Panc1 (cell line): ENCODE results near the gene HOXA11. TPM values are rescaled to one million over a fixed set of nuclear protein-coding genes. Genes with fewer than 3 reads are reported as not detected.

Experiments
- ATAC-seq: fragments of 200-7000 bp; cut with Tn5 transposase; 2 replicates; pipeline ENCODE4 v1.9.1; 2020; ENCODE audit warnings: mild to moderate bottlenecking, moderate library complexity
- Bru-seq: library from RNA; stranded (reverse); fragments of 400-500 nt; gene quantifications from one replicate; lab custom pipeline; 2021; lab: Mats Ljungman, UMichigan
- BruChase-seq, 2 experiments: library from RNA; stranded (reverse); fragments of 400-500 nt; gene quantifications; one replicate each; lab custom pipeline; 2021; lab: Mats Ljungman, UMichigan
- BruUV-seq: library from RNA; stranded (reverse); fragments of 400-500 nt; replicated peaks from 2 replicates; lab custom pipeline; 2021; lab: Mats Ljungman, UMichigan
- CTCF ChIA-PET: fragments of 300-600 bp; sonication (Branson Sonifier 250); formaldehyde crosslinking; loops from one replicate; lab custom pipeline; 2022; ENCODE audit warnings: antibody characterized with exemption; lab: Charles Lee
- POLR2A ChIA-PET: fragments of 300-600 bp; sonication (Branson Sonifier 250); formaldehyde crosslinking; loops from one replicate; lab custom pipeline; 2022; ENCODE audit warnings: antibody characterized with exemption; lab: Charles Lee
- DNase-seq: peaks from one replicate; pipeline ENCODE4 v3.0.0-alpha.2; 2010; ENCODE audit warnings: low read depth, low spot score
- H3K27ac ChIP-seq: 2 replicates; pipeline ENCODE4 v1.5.1; 2011; ENCODE audit warnings: mild to moderate bottlenecking, low read length, inconsistent platforms
- H3K27me3 ChIP-seq: fragments of 200-500 bp; sonication (Bioruptor generic); 2 replicates; pipeline ENCODE4 v1.6.0; 2014; ENCODE audit warnings: low read length, inconsistent platforms; ENCODE audit not compliant: control insufficient read depth, insufficient read depth
- H3K36me3 ChIP-seq: fragments of 200-500 bp; sonication (Bioruptor generic); 2 replicates; pipeline ENCODE4 v1.5.1; 2014; ENCODE audit warnings: inconsistent platforms, mild to moderate bottlenecking, low read length, moderate library complexity; ENCODE audit not compliant: control insufficient read depth, insufficient read depth
- H3K4me1 ChIP-seq: 2 replicates; pipeline ENCODE4 v1.5.1; 2011; ENCODE audit warnings: inconsistent platforms, mild to moderate bottlenecking, low read length, moderate library complexity; ENCODE audit not compliant: control insufficient read depth, insufficient read depth
- H3K4me3 ChIP-seq, 2 experiments: 2 replicates each; pipeline ENCODE4 v1.5.1; 2011 to 2012; ENCODE audit warnings: low read depth in 2 of 2, low read length in 2 of 2, mild to moderate bottlenecking in 2 of 2, inconsistent platforms in 1 of 2, moderate library complexity in 1 of 2
- H3K9me3 ChIP-seq: fragments of 200-500 bp; sonication (Bioruptor generic); 2 replicates; pipeline ENCODE4 v1.5.1; 2014; ENCODE audit warnings: low read depth, mild to moderate bottlenecking, inconsistent platforms, low read length, moderate library complexity; ENCODE audit not compliant: control insufficient read depth, insufficient read depth
- CTCF ChIP-seq: fragments of 450-650 bp; IDR thresholded peaks from 2 replicates; pipeline ENCODE4 v1.5.1; 2017; ENCODE audit warnings: mild to moderate bottlenecking
- POLR2AphosphoS5 ChIP-seq: IDR thresholded peaks from 2 replicates; pipeline ENCODE4 v1.6.1; 2012; ENCODE audit warnings: mild to moderate bottlenecking, low read depth, low read length, moderate library complexity
- SIN3A ChIP-seq: IDR thresholded peaks from 2 replicates; pipeline ENCODE4 v1.6.1; 2012; ENCODE audit warnings: low read depth, mild to moderate bottlenecking, low read length, moderate library complexity, borderline replicate concordance; ENCODE audit not compliant: insufficient read depth
- TCF7L2 ChIP-seq: IDR thresholded peaks from 2 replicates; pipeline ENCODE4 v1.6.1; 2011; ENCODE audit warnings: mild to moderate bottlenecking, low read depth, low read length, inconsistent platforms
- in situ Hi-C: cut with HindIII; loops from 2 replicates; pipeline ENCODE4 v1.10.0; 2016; ENCODE audit warnings: low sequenced_read_pairs, low pct_unique_long_range_greater_than_20kb
- intact Hi-C: fragments of 100-400 bp; cut with micrococcal nuclease; formaldehyde crosslinking; loops from one replicate; pipeline ENCODE4 v1.10.0; 2022; ENCODE audit not compliant: unreplicated experiment
- long read RNA-seq: library from polyadenylated mRNA; unstranded; transcript quantifications from one replicate; pipeline ENCODE4 v2.0.0, GENCODE V29; 2021; ENCODE audit not compliant: unreplicated experiment
- polyA plus RNA-seq: library from polyadenylated mRNA; unstranded; fragments of >200 nt; gene quantifications from one replicate; pipeline ENCODE4 v1.2.1, GENCODE V29; 2012; ENCODE audit warnings: missing spikeins; ENCODE audit not compliant: insufficient read length
- total RNA-seq: library from RNA; stranded (reverse); gene quantifications from one replicate; pipeline ENCODE4 v1.2.1, GENCODE V29; 2021; ENCODE audit not compliant: unreplicated experiment
- TF ChIP-seq, protein P1 (sequence below), 2 experiments: IDR thresholded peaks; 2 replicates each; pipeline ENCODE4 v1.6.1; 2011 to 2012; ENCODE audit warnings: low read depth in 2 of 2, control low read depth in 1 of 2, low read length in 1 of 2, mild to moderate bottlenecking in 1 of 2, moderate library complexity in 1 of 2; ENCODE audit not compliant: insufficient read depth in 1 of 2

HOXA11 gene
- total RNA-seq = 0.57 TPM
- 0.58 TPM for polyA plus RNA-seq
- Bru-seq, nascent RNA = percentile 29 among the genes with signal in this experiment
- BruChase-seq, experiment 1, labeled RNA remaining after a 2-hour chase = percentile 33 among the genes with signal in this experiment
- percentile 30 among the genes with signal in this experiment for BruChase-seq, experiment 2, labeled RNA remaining after a 6-hour chase
- long read RNA-seq, partial matches to known transcripts = 0 of 1 reads
- long read RNA-seq, other reads (novel, unspliced or antisense) = 0 of 1 reads

GRCh38 chr7:27185013-27185853, at the start of gene HOXA11:
HOXA11 (minus strand) TSS chr7:27185232; CDS start chr7:27185144, 88 bp downstream.
- ATAC-seq = no peak
- no TSS peak for BruUV-seq
- POLR2A ChIA-PET = interaction anchor here (0.6 kb wide), 1 partner anchor 1177 kb away, joined by 5 read pairs; no protein-coding TSS in a partner anchor

GRCh38 chr7:27229448-27229847, 44.4 kb upstream of the HOXA11 start:
- in situ Hi-C loops (no loop called here), intact Hi-C loops (no loop called here)
- no peak overlapping the region for H3K27ac ChIP-seq
- DNase-seq (no peak), ATAC-seq (no peak)
- H3K36me3 ChIP-seq = no peaks in the 10 kb centered on the region
- H3K4me3 ChIP-seq = no peak overlapping the region
- ChIA-PET POLR2A (no interaction called here), CTCF (no interaction called here)
- no peaks in the 10 kb centered on the region for H3K9me3 ChIP-seq
- peaks cover 8% of the 10 kb centered on the region for H3K27me3 ChIP-seq
- no TSS peak for BruUV-seq
- H3K4me1 ChIP-seq = peaks cover 3% of the 10 kb centered on the region; the same call in 1 of the 2 replicates
- TF ChIP-seq, protein P1, sequence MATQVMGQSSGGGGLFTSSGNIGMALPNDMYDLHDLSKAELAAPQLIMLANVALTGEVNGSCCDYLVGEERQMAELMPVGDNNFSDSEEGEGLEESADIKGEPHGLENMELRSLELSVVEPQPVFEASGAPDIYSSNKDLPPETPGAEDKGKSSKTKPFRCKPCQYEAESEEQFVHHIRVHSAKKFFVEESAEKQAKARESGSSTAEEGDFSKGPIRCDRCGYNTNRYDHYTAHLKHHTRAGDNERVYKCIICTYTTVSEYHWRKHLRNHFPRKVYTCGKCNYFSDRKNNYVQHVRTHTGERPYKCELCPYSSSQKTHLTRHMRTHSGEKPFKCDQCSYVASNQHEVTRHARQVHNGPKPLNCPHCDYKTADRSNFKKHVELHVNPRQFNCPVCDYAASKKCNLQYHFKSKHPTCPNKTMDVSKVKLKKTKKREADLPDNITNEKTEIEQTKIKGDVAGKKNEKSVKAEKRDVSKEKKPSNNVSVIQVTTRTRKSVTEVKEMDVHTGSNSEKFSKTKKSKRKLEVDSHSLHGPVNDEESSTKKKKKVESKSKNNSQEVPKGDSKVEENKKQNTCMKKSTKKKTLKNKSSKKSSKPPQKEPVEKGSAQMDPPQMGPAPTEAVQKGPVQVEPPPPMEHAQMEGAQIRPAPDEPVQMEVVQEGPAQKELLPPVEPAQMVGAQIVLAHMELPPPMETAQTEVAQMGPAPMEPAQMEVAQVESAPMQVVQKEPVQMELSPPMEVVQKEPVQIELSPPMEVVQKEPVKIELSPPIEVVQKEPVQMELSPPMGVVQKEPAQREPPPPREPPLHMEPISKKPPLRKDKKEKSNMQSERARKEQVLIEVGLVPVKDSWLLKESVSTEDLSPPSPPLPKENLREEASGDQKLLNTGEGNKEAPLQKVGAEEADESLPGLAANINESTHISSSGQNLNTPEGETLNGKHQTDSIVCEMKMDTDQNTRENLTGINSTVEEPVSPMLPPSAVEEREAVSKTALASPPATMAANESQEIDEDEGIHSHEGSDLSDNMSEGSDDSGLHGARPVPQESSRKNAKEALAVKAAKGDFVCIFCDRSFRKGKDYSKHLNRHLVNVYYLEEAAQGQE (IDR thresholded peaks at IDR 0.05; ENCODE audit: insufficient read depth in 1 of 2, low read depth in 2 of 2, low read length in 1 of 2) = no peak
- no peak for TF ChIP-seq CTCF
- TF ChIP-seq SIN3A = no peak
- no peak for TF ChIP-seq POLR2AphosphoS5
- no peak for TF ChIP-seq TCF7L2

More at GRCh38 chr7:27185013-27185853, at the start of gene HOXA11:
- H3K4me3 ChIP-seq = peak within 1 kb of the TSS; percentile 53 to 88
- H3K27ac ChIP-seq = peak within 1 kb of the TSS; percentile 71
- H3K27me3 ChIP-seq = no peaks in the 10 kb centered on the region
- CTCF ChIA-PET = no interaction called here
- no peaks in the 10 kb centered on the region for H3K36me3 ChIP-seq
- intact Hi-C loops (no loop called here), in situ Hi-C loops (no loop called here)
- no peak for DNase-seq
- TF ChIP-seq SIN3A (no peak), TCF7L2 (no peak), POLR2AphosphoS5 (no peak), CTCF (no peak)
- TF ChIP-seq, protein P1 (IDR thresholded peaks at IDR 0.05; ENCODE audit: insufficient read depth in 1 of 2, low read depth in 2 of 2, low read length in 1 of 2) = no peak
- no peaks in the 10 kb centered on the region for H3K9me3 ChIP-seq
- peaks cover 14% of the 10 kb centered on the region for H3K4me1 ChIP-seq
